Skeletal muscle tissue (tissue), 4 donors: ENCODE results near the gene SOX5. TPM values are rescaled to one million over a fixed set of nuclear protein-coding genes. Genes with fewer than 3 reads are reported as not detected.

Experiments used
- H3K27ac ChIP-seq: one replicate; pipeline ENCODE4 v1.7.0; 2013; ENCODE audit warnings: mild to moderate bottlenecking, low read depth, low read length, inconsistent platforms
- H3K27me3 ChIP-seq, 3 donors: one replicate each; pipeline ENCODE4 v1.7.0; 2013; ENCODE audit warnings: low read length in 3 of 3; ENCODE audit not compliant: control insufficient read depth in 3 of 3, insufficient read depth in 3 of 3
- H3K36me3 ChIP-seq, 3 donors: one replicate each; pipeline ENCODE4 v1.7.0; 2013; ENCODE audit warnings: low read length in 3 of 3; ENCODE audit not compliant: control insufficient read depth in 3 of 3, insufficient read depth in 3 of 3
- H3K4me1 ChIP-seq, 3 donors: one replicate each; pipeline ENCODE4 v1.7.0; 2013; ENCODE audit warnings: low read length in 3 of 3, mild to moderate bottlenecking in 3 of 3; ENCODE audit not compliant: control insufficient read depth in 3 of 3, insufficient read depth in 3 of 3
- H3K4me3 ChIP-seq, 3 donors: one replicate each; pipeline ENCODE4 v1.7.0; 2013; ENCODE audit warnings: low read length in 3 of 3
- H3K9ac ChIP-seq, 3 donors: one replicate each; pipeline ENCODE4 v1.7.0; 2013; ENCODE audit warnings: low read length in 3 of 3, mild to moderate bottlenecking in 3 of 3, moderate library complexity in 2 of 3, low read depth in 1 of 3
- H3K9me3 ChIP-seq, 3 donors: one replicate each; pipeline ENCODE4 v1.7.0; 2013; ENCODE audit warnings: low read length in 3 of 3; ENCODE audit not compliant: control insufficient read depth in 3 of 3
- total RNA-seq: library from RNA; depleted of rRNA; stranded (reverse); fragments of >200 nt; gene quantifications from one replicate; pipeline ENCODE4 v1.2.3, GENCODE V29; 2014
- donor health status: Osteomylitis.

SOX5 gene
- total RNA-seq, 1 donor from 2014 or later = 6.3 TPM

DNA sequence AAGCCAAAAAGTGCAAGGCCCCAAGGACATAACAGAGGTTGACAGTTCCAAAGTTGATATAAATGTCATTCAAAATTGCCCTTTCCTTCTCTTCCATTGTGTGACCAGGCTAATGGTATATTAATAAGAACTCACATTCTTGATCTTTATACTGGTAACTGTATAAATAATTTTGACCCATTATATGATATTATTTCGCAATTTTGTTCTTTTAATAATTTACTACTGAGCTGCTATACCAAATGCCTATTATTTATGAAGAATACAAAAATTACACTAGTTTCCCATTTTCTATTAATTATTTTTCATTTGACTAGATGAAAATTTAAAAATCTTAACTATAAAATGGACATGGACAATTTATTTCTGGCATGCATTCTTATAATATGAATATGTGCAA, 370.2 kb downstream of the SOX5 start:
- Histone ChIP-seq H3K4me1 (no peaks in the 10 kb centered on the region), H3K9ac (no peak overlapping the region), H3K27me3 (no peaks in the 10 kb centered on the region), H3K27ac (no peak overlapping the region), H3K36me3 (no peaks in the 10 kb centered on the region), H3K9me3 (no peaks in the 10 kb centered on the region), H3K4me3 (no peak overlapping the region)

GRCh38 chr12:23576372-23576771, 373.1 kb downstream of the SOX5 start:
- Histone ChIP-seq H3K27ac (no peak overlapping the region), H3K36me3 (no peaks in the 10 kb centered on the region), H3K9ac (no peak overlapping the region), H3K4me3 (no peak overlapping the region), H3K4me1 (no peaks in the 10 kb centered on the region), H3K9me3 (no peaks in the 10 kb centered on the region), H3K27me3 (no peaks in the 10 kb centered on the region)

DNA sequence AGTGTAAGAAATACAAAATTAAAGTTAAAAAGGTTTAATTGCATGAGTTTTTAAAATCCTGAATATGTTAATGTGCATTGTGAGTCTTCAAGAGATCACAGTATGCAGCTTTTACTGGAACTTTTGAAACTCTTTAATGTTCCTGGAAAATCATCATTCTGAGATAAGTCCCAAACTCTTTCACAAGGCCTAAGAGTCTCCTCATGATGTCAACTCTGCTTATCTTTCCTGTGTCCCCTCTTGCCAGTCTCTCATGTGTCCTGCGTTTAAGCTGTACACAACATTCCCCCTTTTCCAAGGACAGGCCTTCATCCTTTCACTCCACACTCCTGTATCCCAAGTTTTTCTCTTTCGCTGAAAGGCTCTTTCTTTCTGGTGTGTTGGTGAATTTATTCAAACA, 380.1 kb downstream of the SOX5 start:
- Histone ChIP-seq H3K4me1 (no peaks in the 10 kb centered on the region), H3K4me3 (no peak overlapping the region), H3K9ac (no peak overlapping the region), H3K36me3 (no peaks in the 10 kb centered on the region), H3K9me3 (no peaks in the 10 kb centered on the region), H3K27me3 (no peaks in the 10 kb centered on the region), H3K27ac (no peak overlapping the region)

DNA sequence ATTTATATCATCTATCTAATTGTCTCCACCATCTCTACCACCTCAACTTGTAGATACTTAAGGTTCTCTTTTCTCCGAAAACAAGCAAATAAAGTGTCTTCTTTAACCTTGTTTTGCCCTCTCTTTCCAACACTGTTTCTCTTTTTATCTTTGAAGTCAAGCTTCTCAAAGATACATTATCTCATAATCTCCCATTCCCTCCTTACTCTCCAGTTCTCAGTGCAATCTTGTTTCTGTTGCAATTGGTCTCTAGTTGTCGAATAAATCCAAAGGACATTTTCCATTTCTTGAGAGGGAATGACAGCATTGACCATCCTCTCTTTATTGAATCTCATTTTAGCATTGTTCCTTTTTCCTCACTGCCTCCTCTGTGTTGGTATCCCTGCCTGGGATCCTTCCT, 383.3 kb downstream of the SOX5 start:
- Histone ChIP-seq H3K27me3 (no peaks in the 10 kb centered on the region), H3K36me3 (no peaks in the 10 kb centered on the region), H3K9ac (no peak overlapping the region), H3K4me1 (no peaks in the 10 kb centered on the region), H3K9me3 (no peaks in the 10 kb centered on the region), H3K27ac (no peak overlapping the region), H3K4me3 (no peak overlapping the region)

- H3K27me3 ChIP-seq = no peaks in the 10 kb centered on the region
- no peaks in the 10 kb centered on the region for H3K9me3 ChIP-seq
- H3K4me3 ChIP-seq = no peak overlapping the region
- no peaks in the 10 kb centered on the region for H3K4me1 ChIP-seq
- no peaks in the 10 kb centered on the region for H3K36me3 ChIP-seq
- no peak overlapping the region for H3K9ac ChIP-seq
- H3K27ac ChIP-seq = no peak overlapping the region
These were observed 384.9 kb downstream of the SOX5 start for GRCh38 chr12:23564451-23565152.

DNA sequence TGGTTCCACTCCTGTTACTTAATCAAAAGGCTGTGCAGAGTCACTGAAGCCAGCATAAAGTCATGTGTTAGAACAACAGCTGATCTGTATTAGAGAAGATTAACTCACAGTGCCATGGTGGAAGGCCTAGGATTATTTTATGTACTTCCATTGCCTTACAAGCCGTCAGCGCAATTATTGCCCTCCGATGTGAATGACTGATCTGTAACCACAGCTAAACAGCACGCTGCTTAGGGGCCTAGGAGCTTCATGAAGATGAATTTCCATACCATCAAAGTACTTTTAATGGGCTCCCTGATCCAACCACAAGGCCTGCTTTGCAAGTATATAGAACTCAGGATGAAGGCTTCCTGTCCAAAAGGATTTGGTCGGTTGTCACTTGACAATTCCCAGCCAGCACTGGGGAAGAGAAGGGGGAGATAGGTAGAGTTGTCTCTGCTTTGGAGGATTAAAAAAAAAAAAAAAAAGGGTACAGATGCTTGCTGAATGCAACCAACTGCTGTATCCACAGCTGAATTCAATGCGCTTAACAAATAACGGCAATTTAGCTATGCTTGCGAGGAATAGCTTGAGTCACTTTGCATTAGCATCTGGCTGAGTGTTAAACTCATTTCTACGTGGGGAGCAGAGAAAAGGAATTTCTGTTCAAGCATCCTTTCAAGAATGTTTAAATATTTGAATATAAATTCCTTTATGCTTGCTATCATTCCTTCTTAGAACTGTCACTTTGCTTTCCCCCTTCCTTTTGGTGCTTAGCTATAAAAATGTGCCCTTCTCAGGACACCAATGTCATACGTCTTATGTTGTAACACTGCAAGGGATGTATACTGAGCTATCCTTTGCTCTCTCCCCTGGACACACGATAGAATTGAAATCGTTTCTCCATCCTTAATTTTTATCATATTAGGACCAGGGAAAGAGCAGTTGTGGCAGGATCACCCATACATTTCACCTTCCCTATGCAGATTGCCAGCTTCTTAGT, 387.8 kb downstream of the SOX5 start:
- no peaks in the 10 kb centered on the region for H3K27me3 ChIP-seq
- no peaks in the 10 kb centered on the region for H3K9me3 ChIP-seq
- no peak overlapping the region for H3K9ac ChIP-seq
- no peaks in the 10 kb centered on the region for H3K36me3 ChIP-seq
- no peak overlapping the region for H3K4me3 ChIP-seq
- H3K4me1 ChIP-seq = no peaks in the 10 kb centered on the region
- H3K27ac ChIP-seq = no peak overlapping the region

DNA sequence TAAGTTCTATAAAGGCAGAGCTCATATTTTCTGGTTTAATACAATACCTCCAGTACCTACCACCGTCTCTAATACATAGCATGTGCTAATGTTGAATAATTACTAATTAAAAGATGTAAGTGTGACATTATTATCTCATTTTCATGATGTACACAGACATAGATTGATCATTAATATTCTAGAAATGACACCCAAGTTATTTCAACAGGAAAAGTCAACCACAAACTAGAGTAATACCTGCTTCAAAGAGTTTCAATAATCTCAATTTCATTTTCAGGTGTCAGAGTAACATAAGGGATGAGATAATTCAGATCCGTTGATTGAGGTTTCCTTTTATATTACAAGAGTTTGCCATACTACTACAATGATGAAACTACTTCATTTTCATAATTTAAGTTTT, 388.9 kb downstream of the SOX5 start:
- Histone ChIP-seq H3K27ac (no peak overlapping the region), H3K4me3 (no peak overlapping the region), H3K27me3 (no peaks in the 10 kb centered on the region), H3K4me1 (no peaks in the 10 kb centered on the region), H3K9ac (no peak overlapping the region), H3K9me3 (no peaks in the 10 kb centered on the region), H3K36me3 (no peaks in the 10 kb centered on the region)

DNA sequence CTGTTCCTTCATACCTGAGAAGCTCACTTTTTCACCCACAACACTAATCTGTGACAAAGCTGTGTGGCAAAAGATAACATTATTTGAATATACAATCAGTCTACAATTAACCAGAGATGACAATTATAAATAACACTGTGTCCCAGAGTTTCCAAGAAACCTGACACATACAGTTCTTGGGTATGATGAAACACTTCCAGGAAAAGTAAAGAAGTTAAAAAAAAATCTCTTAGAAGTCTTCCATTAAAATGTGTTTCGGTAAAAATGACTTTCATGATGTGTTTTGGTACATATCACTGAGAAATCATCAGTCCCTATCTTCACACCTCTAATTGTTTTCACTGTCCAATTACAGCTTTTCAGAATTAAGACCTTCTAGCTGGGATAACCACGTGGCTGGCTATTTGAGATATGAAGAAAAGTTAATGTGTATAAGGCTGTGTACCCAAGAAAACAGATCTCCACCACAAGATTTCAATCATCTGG, 390.2 kb downstream of the SOX5 start:
- H3K27ac ChIP-seq = no peak overlapping the region

DNA sequence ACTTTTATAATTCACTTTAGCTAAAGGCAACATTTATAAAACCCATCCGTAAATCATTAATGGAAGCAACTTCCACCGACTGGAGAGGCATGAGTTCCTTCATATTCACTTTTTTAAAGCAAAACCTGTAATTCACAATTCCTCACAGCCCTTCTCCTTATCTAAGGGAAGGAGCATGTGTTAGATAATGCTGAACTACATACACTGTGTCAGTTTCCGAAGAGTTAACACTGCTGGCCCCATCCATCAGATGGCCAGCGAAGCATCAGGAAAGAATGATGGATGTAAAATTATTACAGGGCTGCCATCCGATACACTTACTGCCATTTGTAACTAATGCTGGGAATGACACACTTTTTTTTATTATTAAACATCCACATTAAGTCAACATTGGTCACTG, 392.8 kb downstream of the SOX5 start:
- Histone ChIP-seq H3K4me3 (no peak overlapping the region), H3K27me3 (no peaks in the 10 kb centered on the region), H3K4me1 (no peaks in the 10 kb centered on the region), H3K9ac (no peak overlapping the region), H3K27ac (no peak overlapping the region), H3K36me3 (no peaks in the 10 kb centered on the region), H3K9me3 (no peaks in the 10 kb centered on the region)

More for the DNA sequence above, 390.2 kb downstream of the SOX5 start:
- no peak overlapping the region for H3K4me3 ChIP-seq
- H3K9ac ChIP-seq = no peak overlapping the region
- H3K36me3 ChIP-seq = no peaks in the 10 kb centered on the region
- H3K9me3 ChIP-seq = no peaks in the 10 kb centered on the region
- H3K4me1 ChIP-seq = no peaks in the 10 kb centered on the region
- no peaks in the 10 kb centered on the region for H3K27me3 ChIP-seq

GRCh38 chr12:23555825-23556207, 393.7 kb downstream of the SOX5 start:
- H3K27me3 ChIP-seq = no peaks in the 10 kb centered on the region
- no peaks in the 10 kb centered on the region for H3K4me1 ChIP-seq
- no peaks in the 10 kb centered on the region for H3K9me3 ChIP-seq
- H3K36me3 ChIP-seq = no peaks in the 10 kb centered on the region
- H3K4me3 ChIP-seq = no peak overlapping the region
- H3K27ac ChIP-seq = no peak overlapping the region
- H3K9ac ChIP-seq = no peak overlapping the region
